Measurements from ENCODE around the gene USP20.

Gene USP20

GRCh38 chr9:129857207-129857606, 21.9 kb downstream of the USP20 start:
- no peak for ATAC-seq
- TF ChIP-seq CSDC2 (CRISPR knock-in tag; IDR thresholded peaks at IDR 0.05) = no peak
- no peak for TF ChIP-seq ESRRG (CRISPR knock-in tag; IDR thresholded peaks at IDR 0.05)
- no peak for TF ChIP-seq PATZ1 (CRISPR knock-in tag; IDR thresholded peaks at IDR 0.05; ENCODE audit: borderline replicate concordance)
- no peak for TF ChIP-seq ZFP30 (CRISPR knock-in tag; IDR thresholded peaks at IDR 0.05)
- TF ChIP-seq, protein P1, sequence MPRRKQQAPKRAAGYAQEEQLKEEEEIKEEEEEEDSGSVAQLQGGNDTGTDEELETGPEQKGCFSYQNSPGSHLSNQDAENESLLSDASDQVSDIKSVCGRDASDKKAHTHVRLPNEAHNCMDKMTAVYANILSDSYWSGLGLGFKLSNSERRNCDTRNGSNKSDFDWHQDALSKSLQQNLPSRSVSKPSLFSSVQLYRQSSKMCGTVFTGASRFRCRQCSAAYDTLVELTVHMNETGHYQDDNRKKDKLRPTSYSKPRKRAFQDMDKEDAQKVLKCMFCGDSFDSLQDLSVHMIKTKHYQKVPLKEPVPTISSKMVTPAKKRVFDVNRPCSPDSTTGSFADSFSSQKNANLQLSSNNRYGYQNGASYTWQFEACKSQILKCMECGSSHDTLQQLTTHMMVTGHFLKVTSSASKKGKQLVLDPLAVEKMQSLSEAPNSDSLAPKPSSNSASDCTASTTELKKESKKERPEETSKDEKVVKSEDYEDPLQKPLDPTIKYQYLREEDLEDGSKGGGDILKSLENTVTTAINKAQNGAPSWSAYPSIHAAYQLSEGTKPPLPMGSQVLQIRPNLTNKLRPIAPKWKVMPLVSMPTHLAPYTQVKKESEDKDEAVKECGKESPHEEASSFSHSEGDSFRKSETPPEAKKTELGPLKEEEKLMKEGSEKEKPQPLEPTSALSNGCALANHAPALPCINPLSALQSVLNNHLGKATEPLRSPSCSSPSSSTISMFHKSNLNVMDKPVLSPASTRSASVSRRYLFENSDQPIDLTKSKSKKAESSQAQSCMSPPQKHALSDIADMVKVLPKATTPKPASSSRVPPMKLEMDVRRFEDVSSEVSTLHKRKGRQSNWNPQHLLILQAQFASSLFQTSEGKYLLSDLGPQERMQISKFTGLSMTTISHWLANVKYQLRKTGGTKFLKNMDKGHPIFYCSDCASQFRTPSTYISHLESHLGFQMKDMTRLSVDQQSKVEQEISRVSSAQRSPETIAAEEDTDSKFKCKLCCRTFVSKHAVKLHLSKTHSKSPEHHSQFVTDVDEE (CRISPR knock-in tag; IDR thresholded peaks at IDR 0.05) = no peak

DNA sequence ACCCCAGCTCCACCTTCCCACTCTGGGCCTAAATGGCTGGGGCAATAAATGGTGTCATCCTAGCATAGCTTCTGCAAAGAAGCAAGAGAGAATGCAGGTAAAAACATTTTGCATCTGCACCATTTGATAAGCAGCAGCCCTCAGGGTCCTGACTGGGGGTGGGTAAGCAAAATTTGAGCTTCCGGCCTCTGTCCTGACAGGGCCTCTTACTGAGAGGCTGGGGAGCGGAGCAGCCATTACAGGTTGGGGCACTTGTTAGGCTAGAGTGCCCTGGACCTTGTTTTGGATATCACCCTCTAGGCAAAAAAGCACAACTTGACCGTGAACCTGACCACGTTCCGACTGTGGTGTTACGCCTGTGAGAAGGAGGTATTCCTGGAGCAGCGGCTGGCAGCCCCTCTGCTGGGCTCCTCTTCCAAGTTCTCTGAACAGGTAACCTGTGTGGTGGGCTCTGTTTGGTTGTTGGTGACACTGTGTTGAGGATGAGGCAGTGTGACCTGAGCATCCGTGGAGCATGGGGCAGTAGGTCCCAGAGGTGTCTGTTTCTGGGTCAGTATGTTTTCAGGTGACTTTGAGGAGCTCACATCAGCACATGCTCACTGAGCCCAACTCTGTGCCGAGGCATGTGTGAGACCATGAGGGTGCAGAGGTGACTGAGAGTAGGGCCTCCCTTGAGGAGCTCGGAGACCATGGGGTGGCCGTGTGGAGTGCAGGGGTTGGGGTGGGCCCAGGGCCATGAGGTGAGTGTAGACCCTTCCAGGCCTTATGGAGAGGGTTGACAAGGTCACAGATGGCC, 23.1 kb downstream of the USP20 start:
- TF ChIP-seq BACH2 (CRISPR knock-in tag; IDR thresholded peaks at IDR 0.05; ENCODE audit: borderline replicate concordance) (no peak), ZC3H10 (CRISPR knock-in tag; IDR thresholded peaks at IDR 0.05) (no peak), TCF4 (CRISPR knock-in tag; IDR thresholded peaks at IDR 0.05; ENCODE audit: borderline replicate concordance) (no peak), ARNTL (CRISPR knock-in tag; IDR thresholded peaks at IDR 0.05; ENCODE audit: borderline replicate concordance, low read depth) (no peak), OSR1 (CRISPR knock-in tag; IDR thresholded peaks at IDR 0.05) (no peak), ZNF70 (CRISPR knock-in tag; IDR thresholded peaks at IDR 0.05) (no peak), ZNF8 (CRISPR knock-in tag; IDR thresholded peaks at IDR 0.05) (no peak), SNAI2 (CRISPR knock-in tag; IDR thresholded peaks at IDR 0.05) (no peak), PPARA (CRISPR knock-in tag; IDR thresholded peaks at IDR 0.05; ENCODE audit: borderline replicate concordance) (no peak), PATZ1 (CRISPR knock-in tag; IDR thresholded peaks at IDR 0.05; ENCODE audit: borderline replicate concordance) (no peak), ZFP3 (CRISPR knock-in tag; IDR thresholded peaks at IDR 0.05) (no peak), POU6F1 (CRISPR knock-in tag; IDR thresholded peaks at IDR 0.05; ENCODE audit: borderline replicate concordance, low read depth) (no peak), ZNF565 (CRISPR knock-in tag; conservative IDR thresholded peaks at IDR 0.05; ENCODE audit: low read depth) (no peak)
- TF ChIP-seq, protein P1 (CRISPR knock-in tag; IDR thresholded peaks at IDR 0.05) = no peak
- no peak for ATAC-seq
